Stimulated activated CD8-positive, alpha-beta memory T cell treated with anti-CD3 and anti-CD28 coated beads, Interleukin-7, amount 100 ng/mL, for 48 hours (primary cell): ENCODE measurements around the gene NXN.
"Not testable (repeated sequence)": the region's sequence is repeated elsewhere in the genome, so short reads cannot be mapped to it uniquely, and the experiment has no call there.

Experiments used
- DNase-seq, 2 donors: peaks; one replicate each; pipeline ENCODE4 v3.0.0-alpha.2; 2020; ENCODE audit warnings: low read depth in 1 of 2; ENCODE audit errors: extremely low read depth in 1 of 2

Gene NXN

GRCh38 chr17:804541-805435 lies 174.8 kb downstream of the NXN start:
- no peak for DNase-seq

GRCh38 chr17:802901-803881 lies 176.4 kb downstream of the NXN start:
- DNase-seq = no peak

- DNase-seq = no peak
Measured at GRCh38 chr17:802481-802880, 177.1 kb downstream of the NXN start.

GRCh38 chr17:801660-802059 lies 177.9 kb downstream of the NXN start:
- DNase-seq = no peak

- DNase-seq = no peak
Measured at GRCh38 chr17:800446-801242, 178.9 kb downstream of the NXN start.

GRCh38 chr17:799261-799660 lies 180.3 kb downstream of the NXN start:
- DNase-seq = no peak

GRCh38 chr17:798246-798645 lies 181.3 kb downstream of the NXN start:
- DNase-seq = no peak

- DNase-seq = no peak
Measured at GRCh38 chr17:797236-797840, 182.2 kb downstream of the NXN start.

- no peak for DNase-seq
Measured at GRCh38 chr17:796609-797008, 183.0 kb downstream of the NXN start.

- DNase-seq = no peak
Measured at GRCh38 chr17:795721-796120, 183.9 kb downstream of the NXN start.

- no peak for DNase-seq
Measured at GRCh38 chr17:795276-795675, 184.3 kb downstream of the NXN start.

GRCh38 chr17:794876-795275 lies 184.7 kb downstream of the NXN start:
- DNase-seq = no peak

- no peak for DNase-seq
Measured at GRCh38 chr17:792277-792676, 187.3 kb downstream of the NXN start.

GRCh38 chr17:791829-792228 lies 187.7 kb downstream of the NXN start:
- DNase-seq = no peak

GRCh38 chr17:790874-791247 lies 188.7 kb downstream of the NXN start:
- not testable (repeated sequence) for DNase-seq

- DNase-seq = not testable (repeated sequence)
Measured at GRCh38 chr17:789931-790873, 189.4 kb downstream of the NXN start.

GRCh38 chr17:789160-789840 lies 190.3 kb downstream of the NXN start:
- no peak for DNase-seq

GRCh38 chr17:788551-788950 lies 191.0 kb downstream of the NXN start:
- DNase-seq = no peak
